OCI-LY3 (cell line): ENCODE data around the gene SNRPB.

ENCODE experiments used
- H2AFZ ChIP-seq: fragments of 200-600, 300-600 bp; shearing (Covaris generic); 2 replicates; pipeline ENCODE4 v1.6.0; 2014; ENCODE audit warnings: antibody characterized with exemption, low read depth, low read length
- H3K27ac ChIP-seq: fragments of 200-600, 300-600 bp; sonication (generic); 2 replicates; pipeline ENCODE4 v1.5.1; 2014; ENCODE audit warnings: mild to moderate bottlenecking, low read length, moderate library complexity, mixed read lengths
- H3K27me3 ChIP-seq: fragments of 200-600, 300-600 bp; sonication (generic); 2 replicates; pipeline ENCODE4 v1.6.1; 2014; ENCODE audit warnings: low read depth, low read length, mixed read lengths
- H3K36me3 ChIP-seq: fragments of 200-600, 300-600 bp; sonication (generic); replicated peaks from 2 replicates; pipeline ENCODE3; 2014; ENCODE audit warnings: low read depth, low read length, mixed read lengths
- H3K4me1 ChIP-seq: fragments of 300-600, 200-600 bp; sonication (generic); 2 replicates; pipeline ENCODE4 v1.6.1; 2014; ENCODE audit warnings: low read length, mixed read lengths
- H3K4me2 ChIP-seq: fragments of 200-600, 300-600 bp; sonication (generic); 2 replicates; pipeline ENCODE4 v1.6.1; 2014; ENCODE audit warnings: low read length, mixed read lengths
- H3K4me3 ChIP-seq: fragments of 300-600, 200-600 bp; sonication (generic); 2 replicates; pipeline ENCODE4 v1.5.1; 2014; ENCODE audit warnings: antibody characterized with exemption, mild to moderate bottlenecking, low read length, moderate library complexity
- H3K79me2 ChIP-seq: fragments of 300-600, 200-600 bp; shearing (Covaris generic); 2 replicates; pipeline ENCODE4 v1.6.1; 2014; ENCODE audit warnings: mild to moderate bottlenecking, low read length, mixed read lengths
- H3K9ac ChIP-seq: fragments of 300-600, 200-600 bp; shearing (Covaris generic); 2 replicates; pipeline ENCODE4 v1.6.0; 2014; ENCODE audit warnings: mild to moderate bottlenecking, low read length, moderate library complexity
- H3K9me3 ChIP-seq: fragments of 200-600, 300-600 bp; shearing (Covaris generic); 2 replicates; pipeline ENCODE4 v1.6.1; 2014; ENCODE audit warnings: low read length, mixed read lengths; ENCODE audit not compliant: insufficient read depth
- H4K20me1 ChIP-seq: fragments of 200-600, 300-600 bp; sonication (generic); 2 replicates; pipeline ENCODE4 v1.6.1; 2016; ENCODE audit warnings: low read length, mixed read lengths; ENCODE audit not compliant: insufficient read depth
- EZH2phosphoT487 ChIP-seq: fragments of 200-600 bp; shearing (Covaris generic); IDR thresholded peaks from 2 replicates; pipeline ENCODE4 v1.6.1; 2018; ENCODE audit warnings: antibody characterized with exemption, mixed run types, low read depth
- TF ChIP-seq, protein P1 (sequence below): fragments of 200-600, 300-600 bp; sonication (generic); IDR thresholded peaks from 2 replicates; pipeline ENCODE4 v1.5.1; 2014; ENCODE audit warnings: antibody characterized with exemption, low read length, low read depth

The SNRPB gene

GRCh38 chr20:2418388-2418787 lies 52.2 kb downstream of the SNRPB start:
- no peak overlapping the region for H3K4me2 ChIP-seq
- H3K4me3 ChIP-seq = no peak overlapping the region
- H2AFZ ChIP-seq = no peak overlapping the region
- no peaks in the 10 kb centered on the region for H4K20me1 ChIP-seq
- H3K9me3 ChIP-seq = no peaks in the 10 kb centered on the region
- H3K27ac ChIP-seq = no peak overlapping the region
- H3K9ac ChIP-seq = no peak overlapping the region
- no peaks in the 10 kb centered on the region for H3K79me2 ChIP-seq
- no peaks in the 10 kb centered on the region for H3K4me1 ChIP-seq
- H3K36me3 ChIP-seq = no peaks in the 10 kb centered on the region
- peaks cover 22% of the 10 kb centered on the region for H3K27me3 ChIP-seq
- TF ChIP-seq EZH2phosphoT487 = no peak

- H3K4me1 ChIP-seq = no peaks in the 10 kb centered on the region
- no peak overlapping the region for H3K4me2 ChIP-seq
- H2AFZ ChIP-seq = no peak overlapping the region
- H3K27ac ChIP-seq = no peak overlapping the region
- no peaks in the 10 kb centered on the region for H4K20me1 ChIP-seq
- H3K9me3 ChIP-seq = no peaks in the 10 kb centered on the region
- H3K9ac ChIP-seq = no peak overlapping the region
- H3K79me2 ChIP-seq = no peaks in the 10 kb centered on the region
- H3K36me3 ChIP-seq = no peaks in the 10 kb centered on the region
- H3K27me3 ChIP-seq = peaks cover 25% of the 10 kb centered on the region
- TF ChIP-seq, protein P1, sequence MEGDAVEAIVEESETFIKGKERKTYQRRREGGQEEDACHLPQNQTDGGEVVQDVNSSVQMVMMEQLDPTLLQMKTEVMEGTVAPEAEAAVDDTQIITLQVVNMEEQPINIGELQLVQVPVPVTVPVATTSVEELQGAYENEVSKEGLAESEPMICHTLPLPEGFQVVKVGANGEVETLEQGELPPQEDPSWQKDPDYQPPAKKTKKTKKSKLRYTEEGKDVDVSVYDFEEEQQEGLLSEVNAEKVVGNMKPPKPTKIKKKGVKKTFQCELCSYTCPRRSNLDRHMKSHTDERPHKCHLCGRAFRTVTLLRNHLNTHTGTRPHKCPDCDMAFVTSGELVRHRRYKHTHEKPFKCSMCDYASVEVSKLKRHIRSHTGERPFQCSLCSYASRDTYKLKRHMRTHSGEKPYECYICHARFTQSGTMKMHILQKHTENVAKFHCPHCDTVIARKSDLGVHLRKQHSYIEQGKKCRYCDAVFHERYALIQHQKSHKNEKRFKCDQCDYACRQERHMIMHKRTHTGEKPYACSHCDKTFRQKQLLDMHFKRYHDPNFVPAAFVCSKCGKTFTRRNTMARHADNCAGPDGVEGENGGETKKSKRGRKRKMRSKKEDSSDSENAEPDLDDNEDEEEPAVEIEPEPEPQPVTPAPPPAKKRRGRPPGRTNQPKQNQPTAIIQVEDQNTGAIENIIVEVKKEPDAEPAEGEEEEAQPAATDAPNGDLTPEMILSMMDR = no peak
- TF ChIP-seq EZH2phosphoT487 = no peak
- H3K4me3 ChIP-seq = no peak overlapping the region
These were observed 53.4 kb downstream of the SNRPB start for GRCh38 chr20:2417213-2417541.

- Histone ChIP-seq H3K27ac (no peak overlapping the region), H3K27me3 (peaks cover 25% of the 10 kb centered on the region), H3K79me2 (no peaks in the 10 kb centered on the region), H3K9ac (no peak overlapping the region), H3K36me3 (no peaks in the 10 kb centered on the region), H3K4me1 (no peaks in the 10 kb centered on the region), H4K20me1 (no peaks in the 10 kb centered on the region), H3K9me3 (no peaks in the 10 kb centered on the region), H2AFZ (no peak overlapping the region), H3K4me2 (no peak overlapping the region), H3K4me3 (no peak overlapping the region)
- TF ChIP-seq EZH2phosphoT487 = no peak
- TF ChIP-seq, protein P1 = no peak
These were observed 53.9 kb downstream of the SNRPB start for GRCh38 chr20:2416541-2417212.
